Hypothalamus (tissue), 51 donors: ENCODE results near the gene YPEL3.

Source experiments
- DNase-seq, 51 donors: peaks; one replicate each; lab custom pipeline; 2025; lab: John Stamatoyannopoulos, UW

YPEL3 gene

GRCh38 chr16:30075503-30076275 lies 20.3 kb downstream of the YPEL3 start, which contains the start of gene PPP4C:
Gene PPP4C (plus strand): TSS chr16:30075994. CDS start chr16:30076378, 384 bp downstream.
- peak in 50 of 51 donors; percentile 7 to 91 (median 76) for DNase-seq

GRCh38 chr16:30070490-30070889 lies 25.5 kb downstream of the YPEL3 start:
- no peak for DNase-seq

- DNase-seq = peak in 30 of 51 donors; percentile 15 to 70 (median 34)
Observed at GRCh38 chr16:30069611-30070462, 26.2 kb downstream of the YPEL3 start.

GRCh38 chr16:30068750-30069610 lies 27.0 kb downstream of the YPEL3 start:
- DNase-seq = no peak

GRCh38 chr16:30068333-30068732 lies 27.7 kb downstream of the YPEL3 start:
- DNase-seq = no peak

- no peak for DNase-seq
Observed at GRCh38 chr16:30067584-30067916, 28.5 kb downstream of the YPEL3 start.

GRCh38 chr16:30066761-30067583 lies 29.0 kb downstream of the YPEL3 start:
- peak in 19 of 51 donors; percentile 6 to 46 (median 18) for DNase-seq

GRCh38 chr16:30065943-30066760 lies 29.9 kb downstream of the YPEL3 start:
- peak in 7 of 51 donors; percentile 26 to 58 (median 42) for DNase-seq

- peak; percentile 82 to 99 (median 97) for DNase-seq
Observed at GRCh38 chr16:30065102-30065942, 30.7 kb downstream of the YPEL3 start, which contains the start of gene ALDOA. Gene ALDOA (plus strand): TSS chr16:30065760. CDS start chr16:30066898, 1,138 bp downstream.

GRCh38 chr16:30064729-30065101 lies 31.3 kb downstream of the YPEL3 start:
- DNase-seq = peak in 7 of 51 donors; percentile 39 to 82 (median 50)

GRCh38 chr16:30063893-30064728 lies 31.9 kb downstream of the YPEL3 start:
- DNase-seq = peak in 49 of 51 donors; percentile 23 to 86 (median 72)

- peak in 6 of 51 donors; percentile 40 to 52 (median 43) for DNase-seq
Observed at GRCh38 chr16:30063278-30063892, 32.6 kb downstream of the YPEL3 start.

- no peak for DNase-seq
Observed at GRCh38 chr16:30060836-30061554, 35.0 kb downstream of the YPEL3 start.

- no peak for DNase-seq
Observed at GRCh38 chr16:30060346-30060745, 35.7 kb downstream of the YPEL3 start.

GRCh38 chr16:30054959-30055553 lies 41.0 kb downstream of the YPEL3 start:
- peak in 4 of 51 donors; percentile 3 to 11 (median 8) for DNase-seq
